Hematopoietic multipotent progenitor cell (in vitro differentiated cells): ENCODE measurements around the gene CEP44. TPM values are rescaled to one million over a fixed set of nuclear protein-coding genes. Genes with fewer than 3 reads are reported as not detected.

ENCODE experiments used
- DNase-seq, 3 donors: peaks; one replicate each; pipeline ENCODE4 v3.0.0-alpha.2; 2011 to 2015; ENCODE audit warnings: low read depth in 2 of 3, low spot score in 2 of 3
- total RNA-seq: library from RNA; depleted of rRNA; stranded (reverse); fragments of >200 nt; gene quantifications from one replicate; pipeline ENCODE4 v1.2.3, GENCODE V29; 2012

The CEP44 gene
- total RNA-seq, 1 donor: 4.3 TPM

GRCh38 chr4:174380699-174381439 is 97.2 kb downstream of the CEP44 start:
- no peak for DNase-seq

DNA sequence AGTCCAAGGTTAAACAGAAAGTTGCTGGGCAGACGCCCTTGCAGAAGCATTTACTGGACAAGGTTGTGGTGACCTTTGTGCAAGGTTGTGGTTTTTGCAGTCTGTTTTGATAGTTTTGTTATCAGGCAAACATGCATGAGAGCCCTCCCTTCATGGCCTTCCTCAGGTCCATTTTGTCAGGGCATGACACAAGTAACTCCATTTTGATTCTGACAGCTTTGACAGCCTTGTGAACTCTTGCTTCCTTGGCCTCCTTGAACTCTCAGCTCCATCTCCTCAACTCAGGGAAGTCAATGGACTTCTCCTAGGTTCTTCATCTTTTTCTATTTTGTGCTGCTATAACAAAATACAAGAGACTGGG is 97.7 kb downstream of the CEP44 start:
- no peak for DNase-seq

Other genes starting within 250 kb of the CEP44 start
- 10.5 TPM for gene FBXO8, start 244 bp upstream of the CEP44 start, total RNA-seq
- gene HPGD, start 238.6 kb downstream of the CEP44 start, total RNA-seq: 18.3 TPM